ENCODE data around the gene TNNT3. TPM values are rescaled to one million over a fixed set of nuclear protein-coding genes. Genes with fewer than 3 reads are reported as not detected.

Gene TNNT3
- total and polyA plus RNA-seq, 7 experiments from 2014 or later = 0.31 to 37.1 (median 18.7) TPM; not detected in 1

GRCh38 chr11:1927848-1928469 is 8.5 kb downstream of the TNNT3 start:
- POLR2A ChIA-PET = no interaction called here

GRCh38 chr11:1928470-1928890 is 9.0 kb downstream of the TNNT3 start:
- Mint-ChIP-seq H3K27me3 (peaks cover 0 to 9% (median 6%) of the 10 kb centered on the region in 5 donors), H3K27ac (no peak overlapping the region), H3K9me3 (peaks cover 0 to 2% (median 0%) of the 10 kb centered on the region in 11 donors), H3K36me3 (peaks cover 0 to 1% (median 0%) of the 10 kb centered on the region in 5 donors), H3K4me3 (no peak overlapping the region), H3K4me1 (peaks cover 0 to 16% (median 11%) of the 10 kb centered on the region in 7 donors)
- Histone ChIP-seq H3K9me3 (ENCODE audit: control insufficient read depth in 2 of 3, low read length in 3 of 3) (no peaks in the 10 kb centered on the region), H3K36me3 (ENCODE audit: control insufficient read depth in 2 of 3, insufficient read depth in 3 of 3, low read length in 3 of 3) (no peaks in the 10 kb centered on the region), H3K27ac (ENCODE audit: low read depth, low read length) (no peak overlapping the region), H3K4me1 (ENCODE audit: control insufficient read depth in 2 of 2, insufficient read depth in 2 of 2, low read length in 2 of 2) (no peaks in the 10 kb centered on the region), H3K27me3 (ENCODE audit: control insufficient read depth in 2 of 2, insufficient read depth in 2 of 2, low read length in 2 of 2) (no peaks in the 10 kb centered on the region), H3K4me3 (ENCODE audit: low read length) (no peak overlapping the region)
- intact Hi-C loops (cut with micrococcal nuclease) = no loop called here
- no peak for ATAC-seq
- ChIA-PET CTCF (no interaction called here), POLR2A (no interaction called here)
- DNase-seq = no peak

More at GRCh38 chr11:1927848-1928469, 8.5 kb downstream of the TNNT3 start:
- H3K27me3 Mint-ChIP-seq = peaks cover 0 to 9% (median 7%) of the 10 kb centered on the region in 5 donors
- H3K9me3 Mint-ChIP-seq = peaks cover 0 to 2% (median 0%) of the 10 kb centered on the region in 11 donors
- Histone ChIP-seq H3K9me3 (ENCODE audit: control insufficient read depth in 2 of 3, low read length in 3 of 3) (no peaks in the 10 kb centered on the region), H3K27me3 (ENCODE audit: control insufficient read depth in 2 of 2, insufficient read depth in 2 of 2, low read length in 2 of 2) (no peaks in the 10 kb centered on the region), H3K4me1 (ENCODE audit: control insufficient read depth in 2 of 2, insufficient read depth in 2 of 2, low read length in 2 of 2) (no peaks in the 10 kb centered on the region), H3K27ac (ENCODE audit: low read depth, low read length) (no peak overlapping the region), H3K4me3 (ENCODE audit: low read length) (no peak overlapping the region), H3K36me3 (ENCODE audit: control insufficient read depth in 2 of 3, insufficient read depth in 3 of 3, low read length in 3 of 3) (no peaks in the 10 kb centered on the region)
- CTCF ChIA-PET = no interaction called here
- H3K4me3 Mint-ChIP-seq = no peak overlapping the region
- peaks cover 0 to 16% (median 11%) of the 10 kb centered on the region in 7 donors for H3K4me1 Mint-ChIP-seq
- DNase-seq (no peak), ATAC-seq (no peak)
- no peaks in the 10 kb centered on the region for H3K36me3 Mint-ChIP-seq
- H3K27ac Mint-ChIP-seq = no peak overlapping the region
- intact Hi-C loops (cut with micrococcal nuclease) = no loop called here

GRCh38 chr11:1928891-1929541 is 9.5 kb downstream of the TNNT3 start:
- no peaks in the 10 kb centered on the region for H3K36me3 ChIP-seq (ENCODE audit: control insufficient read depth in 2 of 3, insufficient read depth in 3 of 3, low read length in 3 of 3)
- H3K4me1 ChIP-seq (ENCODE audit: control insufficient read depth in 2 of 2, insufficient read depth in 2 of 2, low read length in 2 of 2) = no peaks in the 10 kb centered on the region
- H3K9me3 Mint-ChIP-seq = peaks cover 0 to 2% (median 0%) of the 10 kb centered on the region in 11 donors
- no peak overlapping the region for H3K27ac Mint-ChIP-seq
- H3K9me3 ChIP-seq (ENCODE audit: control insufficient read depth in 2 of 3, low read length in 3 of 3) = no peaks in the 10 kb centered on the region
- intact Hi-C loops (cut with micrococcal nuclease) = no loop called here
- no peaks in the 10 kb centered on the region for H3K27me3 ChIP-seq (ENCODE audit: control insufficient read depth in 2 of 2, insufficient read depth in 2 of 2, low read length in 2 of 2)
- peaks cover 0 to 10% (median 6%) of the 10 kb centered on the region in 7 donors for H3K4me1 Mint-ChIP-seq
- H3K27me3 Mint-ChIP-seq = peaks cover 0 to 9% (median 1%) of the 10 kb centered on the region in 5 donors
- POLR2A ChIA-PET = interaction anchor here (0.7 kb wide), 1 partner anchor 40 kb away, joined by 3 read pairs; no protein-coding TSS in a partner anchor
- no peak overlapping the region for H3K27ac ChIP-seq (ENCODE audit: low read depth, low read length)
- peaks cover 0 to 3% (median 0%) of the 10 kb centered on the region in 5 donors for H3K36me3 Mint-ChIP-seq
- no peak overlapping the region for H3K4me3 Mint-ChIP-seq
- ATAC-seq (no peak), DNase-seq (no peak)
- H3K4me3 ChIP-seq (ENCODE audit: low read length) = no peak overlapping the region
- CTCF ChIA-PET = no interaction called here

GRCh38 chr11:1929621-1930461 is 10.3 kb downstream of the TNNT3 start:
- no peak for ATAC-seq
- intact Hi-C loops (cut with micrococcal nuclease) = no loop called here

GRCh38 chr11:1930462-1930830 is 10.9 kb downstream of the TNNT3 start:
- intact Hi-C loops (cut with micrococcal nuclease) = no loop called here
- no peak overlapping the region for H3K27ac ChIP-seq (ENCODE audit: low read depth, low read length)
- DNase-seq (no peak), ATAC-seq (no peak)
- no peak overlapping the region for H3K4me3 ChIP-seq (ENCODE audit: low read length)
- ChIA-PET POLR2A (no interaction called here), CTCF (no interaction called here)
- H3K9me3 ChIP-seq (ENCODE audit: control insufficient read depth in 2 of 3, low read length in 3 of 3) = no peaks in the 10 kb centered on the region
- H3K36me3 ChIP-seq (ENCODE audit: control insufficient read depth in 2 of 3, insufficient read depth in 3 of 3, low read length in 3 of 3) = no peaks in the 10 kb centered on the region
- Mint-ChIP-seq H3K27me3 (peaks cover 0 to 9% (median 0%) of the 10 kb centered on the region in 5 donors), H3K4me1 (peaks cover 0 to 10% (median 5%) of the 10 kb centered on the region in 7 donors), H3K4me3 (peak overlapping the region in 2 of 10 donors; percentile 22 to 26), H3K9me3 (peaks cover 0 to 2% (median 0%) of the 10 kb centered on the region in 11 donors), H3K27ac (peak overlapping the region in 2 of 9 donors; percentile 66 to 87), H3K36me3 (peaks cover 0 to 6% (median 0%) of the 10 kb centered on the region in 5 donors)
- no peaks in the 10 kb centered on the region for H3K27me3 ChIP-seq (ENCODE audit: control insufficient read depth in 2 of 2, insufficient read depth in 2 of 2, low read length in 2 of 2)
- H3K4me1 ChIP-seq (ENCODE audit: control insufficient read depth in 2 of 2, insufficient read depth in 2 of 2, low read length in 2 of 2) = no peaks in the 10 kb centered on the region

More at GRCh38 chr11:1929621-1930461, 10.3 kb downstream of the TNNT3 start:
- Histone ChIP-seq H3K27ac (ENCODE audit: low read depth, low read length) (no peak overlapping the region), H3K27me3 (ENCODE audit: control insufficient read depth in 2 of 2, insufficient read depth in 2 of 2, low read length in 2 of 2) (no peaks in the 10 kb centered on the region), H3K4me3 (ENCODE audit: low read length) (no peak overlapping the region), H3K36me3 (ENCODE audit: control insufficient read depth in 2 of 3, insufficient read depth in 3 of 3, low read length in 3 of 3) (no peaks in the 10 kb centered on the region), H3K9me3 (ENCODE audit: control insufficient read depth in 2 of 3, low read length in 3 of 3) (no peaks in the 10 kb centered on the region), H3K4me1 (ENCODE audit: control insufficient read depth in 2 of 2, insufficient read depth in 2 of 2, low read length in 2 of 2) (no peaks in the 10 kb centered on the region)
- peaks cover 0 to 6% (median 0%) of the 10 kb centered on the region in 5 donors for H3K36me3 Mint-ChIP-seq
- POLR2A ChIA-PET = interaction anchor here (0.7 kb wide), 1 partner anchor 41 kb away, joined by 3 read pairs; no protein-coding TSS in a partner anchor
- H3K9me3 Mint-ChIP-seq = peaks cover 0 to 2% (median 0%) of the 10 kb centered on the region in 11 donors
- peaks cover 0 to 9% (median 0%) of the 10 kb centered on the region in 5 donors for H3K27me3 Mint-ChIP-seq
- peak overlapping the region in 2 of 10 donors; percentile 22 to 26 for H3K4me3 Mint-ChIP-seq
- H3K4me1 Mint-ChIP-seq = peaks cover 0 to 10% (median 5%) of the 10 kb centered on the region in 7 donors
- DNase-seq = no peak
- CTCF ChIA-PET = no interaction called here
- H3K27ac Mint-ChIP-seq = no peak overlapping the region

GRCh38 chr11:1931341-1932104 is 12.0 kb downstream of the TNNT3 start:
- ChIA-PET POLR2A (no interaction called here), CTCF (no interaction called here)
- peak overlapping the region in 2 of 9 donors; percentile 20 to 28 for H3K27ac Mint-ChIP-seq
- ATAC-seq (no peak), DNase-seq (no peak)
- Histone ChIP-seq H3K4me1 (ENCODE audit: control insufficient read depth in 2 of 2, insufficient read depth in 2 of 2, low read length in 2 of 2) (no peaks in the 10 kb centered on the region), H3K27me3 (ENCODE audit: control insufficient read depth in 2 of 2, insufficient read depth in 2 of 2, low read length in 2 of 2) (no peaks in the 10 kb centered on the region), H3K27ac (ENCODE audit: low read depth, low read length) (no peak overlapping the region), H3K9me3 (ENCODE audit: control insufficient read depth in 2 of 3, low read length in 3 of 3) (no peaks in the 10 kb centered on the region), H3K36me3 (ENCODE audit: control insufficient read depth in 2 of 3, insufficient read depth in 3 of 3, low read length in 3 of 3) (no peaks in the 10 kb centered on the region), H3K4me3 (ENCODE audit: low read length) (no peak overlapping the region)
- intact Hi-C loops (cut with micrococcal nuclease) = no loop called here
- H3K36me3 Mint-ChIP-seq = peaks cover 0 to 6% (median 0%) of the 10 kb centered on the region in 5 donors
- peaks cover 0 to 9% (median 0%) of the 10 kb centered on the region in 5 donors for H3K27me3 Mint-ChIP-seq
- peaks cover 0 to 10% (median 5%) of the 10 kb centered on the region in 7 donors for H3K4me1 Mint-ChIP-seq
- H3K9me3 Mint-ChIP-seq = peaks cover 0 to 2% (median 0%) of the 10 kb centered on the region in 11 donors
- no peak overlapping the region for H3K4me3 Mint-ChIP-seq
